HG03439 (cell line): Measurements from ENCODE around the gene IRS1.

Source experiments
- ATAC-seq: cut with Tn5 transposase; IDR thresholded peaks from one replicate; pipeline ENCODE4 v1.9.1; 2021; ENCODE audit warnings: mild to moderate bottlenecking, moderate library complexity; ENCODE audit not compliant: unreplicated experiment

Gene IRS1

DNA sequence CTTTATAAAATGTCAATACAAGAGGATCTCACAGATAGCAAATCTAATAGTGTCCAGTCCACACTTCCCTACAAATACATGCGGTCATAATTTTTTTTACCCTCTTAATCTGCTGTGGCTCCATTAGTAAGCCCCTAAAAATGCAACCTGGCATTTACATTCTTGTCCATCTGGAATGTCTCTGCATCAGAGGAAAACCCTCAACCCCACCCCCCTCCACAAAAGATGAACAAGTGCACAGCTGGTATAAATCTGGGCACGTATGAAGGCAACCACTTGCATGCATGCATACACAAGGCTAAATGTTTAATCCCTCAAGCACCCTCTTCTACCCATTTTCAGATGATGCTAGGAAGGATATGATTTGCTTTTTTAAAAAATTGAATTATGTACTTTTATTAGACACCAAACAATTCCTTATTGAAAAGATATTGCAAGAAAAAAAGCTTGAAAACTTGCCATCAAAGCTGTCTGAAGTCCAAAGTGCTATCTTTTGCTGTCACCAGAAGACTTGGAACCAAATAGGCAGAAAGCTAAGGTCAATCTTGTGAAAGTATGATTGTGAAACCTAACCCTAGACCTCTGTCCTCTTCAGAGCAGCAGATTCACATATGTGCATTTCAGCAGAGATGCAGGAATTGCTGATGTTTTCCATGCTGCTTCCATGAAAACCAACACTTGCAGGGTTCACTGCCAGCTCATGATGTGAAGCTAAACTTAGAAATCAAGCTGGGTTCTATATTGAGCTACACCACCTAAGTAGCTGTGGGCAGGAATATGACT is 39.0 kb downstream of the IRS1 start:
- no peak for ATAC-seq

DNA sequence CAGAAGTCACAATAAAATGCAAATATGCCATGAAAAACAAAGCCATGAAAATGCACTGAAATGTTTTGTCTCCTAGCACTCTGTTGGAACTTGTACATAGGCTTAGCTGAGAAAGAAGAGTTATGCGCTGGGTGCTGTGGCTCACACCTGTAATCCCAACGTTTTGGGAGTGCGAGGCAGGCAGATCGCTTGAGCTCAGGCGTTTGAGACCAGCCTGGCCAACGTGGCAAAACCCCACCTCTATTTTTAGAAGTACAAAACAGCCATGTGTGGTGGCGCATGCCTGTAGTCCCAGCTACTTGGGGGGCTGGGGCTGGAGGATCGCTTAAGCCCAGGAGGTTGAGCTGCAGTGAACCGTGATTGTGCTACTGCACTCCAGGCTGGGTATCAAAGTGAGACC is 39.9 kb downstream of the IRS1 start:
- no peak for ATAC-seq

DNA sequence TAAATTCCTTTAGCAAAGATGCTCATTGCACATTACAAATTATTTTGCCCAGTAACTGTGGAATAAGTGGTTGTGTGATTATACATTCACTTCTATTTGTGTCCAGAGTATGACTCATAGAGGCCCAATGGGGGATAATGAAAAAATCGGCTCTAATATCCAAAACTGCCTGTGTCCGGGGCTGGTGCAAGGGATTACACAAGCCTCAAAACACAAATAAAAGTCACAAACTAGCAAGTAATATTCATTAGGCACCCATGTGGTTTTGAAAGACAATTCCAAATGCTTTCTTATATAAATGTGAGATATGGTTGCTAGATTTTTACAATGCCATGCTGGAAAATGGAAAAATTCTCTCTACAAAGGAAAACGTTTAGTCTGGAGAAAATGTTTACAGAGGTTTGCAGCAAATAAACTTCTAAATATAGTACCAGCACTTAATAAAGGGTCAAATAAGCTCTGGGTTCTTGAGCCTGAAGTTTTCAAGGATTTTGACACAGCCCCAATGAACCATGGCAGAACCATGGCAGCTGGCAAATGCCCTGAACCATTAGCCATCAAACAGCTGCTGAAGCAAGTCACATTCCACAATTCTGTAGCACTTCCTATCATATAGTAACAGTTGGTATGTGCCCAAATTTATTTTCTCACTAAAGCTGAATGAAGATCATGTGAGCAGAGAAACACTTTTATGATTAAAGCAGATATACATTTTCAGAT is 40.5 kb downstream of the IRS1 start:
- ATAC-seq = no peak

DNA sequence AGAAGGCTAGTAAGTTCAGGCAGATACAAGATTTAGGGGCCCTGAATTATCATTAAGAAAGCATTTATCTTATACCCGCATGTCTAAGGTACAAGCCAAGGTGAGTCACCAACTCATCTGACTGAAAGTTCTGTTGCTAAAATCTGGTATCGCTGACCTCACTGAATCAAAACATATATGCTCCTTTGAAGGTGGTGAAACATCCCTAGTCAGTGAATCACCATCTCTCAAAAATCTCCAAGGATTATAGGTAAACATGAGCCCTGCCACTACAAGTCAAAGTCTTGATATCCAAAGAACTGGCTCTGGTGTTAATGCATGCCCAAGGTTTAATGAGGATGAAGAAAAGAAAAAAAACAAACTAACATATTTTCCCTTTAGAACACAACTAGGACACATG is 43.5 kb downstream of the IRS1 start:
- no peak for ATAC-seq

DNA sequence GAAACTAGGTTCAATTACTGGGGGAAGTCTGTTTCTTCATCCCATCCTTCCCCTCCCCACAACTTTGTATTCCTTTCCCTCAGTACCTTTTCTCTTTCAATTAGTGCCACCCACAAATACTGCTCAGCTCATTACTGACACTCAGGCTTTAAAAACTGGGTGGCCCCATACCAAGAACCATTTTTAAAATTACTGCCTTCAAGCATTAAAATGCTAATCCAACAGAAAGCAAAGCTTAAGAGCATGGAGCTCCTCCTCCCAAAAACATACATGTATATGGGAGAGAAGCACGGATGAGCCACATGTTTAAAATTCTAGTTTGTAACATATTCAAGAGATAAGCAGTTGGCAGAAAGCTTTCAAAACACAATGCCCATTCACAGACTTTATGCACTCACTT is 44.0 kb downstream of the IRS1 start:
- ATAC-seq = no peak

DNA sequence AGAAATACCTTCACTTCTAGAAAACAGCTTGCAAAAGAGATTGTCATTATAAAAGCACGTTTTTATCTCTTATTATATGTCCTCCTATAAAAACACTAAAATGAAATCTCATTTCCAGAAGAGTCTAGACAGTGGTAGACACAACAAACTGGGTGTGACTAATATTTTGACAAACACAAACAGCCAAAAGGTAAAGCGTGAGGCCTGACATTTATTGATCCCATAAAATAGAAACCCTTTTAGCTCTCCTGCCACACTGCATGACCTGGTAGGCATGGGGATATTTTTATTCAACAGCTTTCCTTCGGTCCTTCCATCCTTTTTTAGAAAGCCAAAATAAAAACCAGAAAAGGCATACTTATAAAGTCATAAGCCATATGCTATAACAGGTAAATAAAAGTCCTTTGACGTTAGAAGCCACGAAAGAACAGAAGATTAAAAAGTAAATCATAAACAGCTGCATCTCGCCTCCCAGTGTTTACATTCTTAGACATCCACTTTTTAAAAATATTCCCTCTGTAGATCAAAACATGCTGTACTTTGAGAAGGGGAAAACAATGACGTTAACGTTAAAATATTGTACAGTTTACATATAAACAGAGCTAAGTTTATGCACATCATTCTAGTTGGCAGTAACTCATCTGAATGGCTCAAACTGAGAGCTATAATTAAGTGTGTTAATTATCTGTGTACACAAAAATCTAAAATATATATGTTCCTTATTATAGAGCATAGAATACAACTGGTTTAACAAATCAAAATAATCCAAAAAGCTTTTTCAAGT is 44.6 kb downstream of the IRS1 start:
- no peak for ATAC-seq

DNA sequence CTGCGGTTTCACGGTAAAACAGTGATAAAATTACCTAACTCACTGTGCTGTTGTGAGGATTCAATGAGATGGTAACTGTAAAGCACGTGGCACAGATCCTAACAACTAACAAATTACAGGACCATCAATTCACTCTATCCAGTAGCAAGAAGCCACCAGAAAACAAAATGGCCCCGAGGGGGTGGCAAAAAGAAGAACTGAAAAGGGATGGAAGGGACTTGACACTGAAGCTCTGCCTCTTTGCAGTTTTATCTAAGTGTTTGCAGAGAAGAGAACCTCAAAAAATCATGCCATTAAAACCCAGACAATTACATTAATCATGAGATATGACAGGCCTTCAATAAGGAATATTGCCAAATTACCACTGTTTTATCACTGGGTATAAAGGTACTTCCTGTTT is 46.7 kb downstream of the IRS1 start:
- ATAC-seq = no peak

DNA sequence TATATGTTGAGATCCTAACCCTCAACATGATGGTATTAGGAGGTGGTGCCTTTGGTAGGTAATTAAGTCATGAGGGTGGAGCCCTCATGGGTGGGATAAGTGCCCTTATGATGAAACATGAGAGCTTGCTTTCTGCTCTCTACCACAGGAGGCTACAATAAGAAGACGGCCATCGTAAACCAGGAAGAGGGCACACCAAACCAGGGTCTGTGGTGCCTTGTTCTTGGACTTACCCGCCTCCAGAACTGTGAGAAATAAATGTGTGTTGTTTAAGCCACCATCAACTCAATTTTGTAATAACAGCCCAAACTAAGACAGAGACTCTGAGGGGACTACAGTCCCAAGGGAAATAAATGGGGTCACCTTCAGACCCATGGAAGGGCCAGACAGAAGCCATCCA is 52.3 kb downstream of the IRS1 start:
- no peak for ATAC-seq

DNA sequence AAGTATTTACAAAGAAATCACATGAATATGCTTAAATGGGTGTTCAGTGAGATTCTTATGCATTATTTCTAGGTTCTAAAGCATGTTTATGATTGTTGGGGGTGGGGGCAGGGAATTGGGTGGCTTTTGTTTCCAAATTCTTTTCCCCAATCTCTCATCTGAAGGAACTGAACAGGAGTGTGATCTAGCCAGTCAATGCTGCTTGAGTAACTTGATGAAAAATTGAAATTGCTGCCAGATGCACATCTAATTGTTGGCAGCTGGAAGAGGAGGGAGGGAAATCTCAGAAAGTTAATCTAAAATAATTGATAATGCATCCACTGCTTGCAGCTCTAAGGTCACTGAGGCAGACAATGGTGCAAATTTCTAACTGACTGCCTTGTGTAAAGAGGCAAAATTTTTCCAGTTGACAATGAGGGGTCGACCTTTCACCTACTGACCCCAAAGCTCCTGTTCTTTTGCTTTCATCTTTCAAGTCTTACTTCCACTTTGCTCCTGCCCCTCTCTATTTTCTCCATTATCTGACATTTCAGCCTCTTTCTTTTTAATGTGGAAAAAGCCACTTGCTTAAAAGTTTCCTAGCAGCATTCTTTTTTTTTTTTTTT is 53.3 kb downstream of the IRS1 start:
- ATAC-seq = no peak

DNA sequence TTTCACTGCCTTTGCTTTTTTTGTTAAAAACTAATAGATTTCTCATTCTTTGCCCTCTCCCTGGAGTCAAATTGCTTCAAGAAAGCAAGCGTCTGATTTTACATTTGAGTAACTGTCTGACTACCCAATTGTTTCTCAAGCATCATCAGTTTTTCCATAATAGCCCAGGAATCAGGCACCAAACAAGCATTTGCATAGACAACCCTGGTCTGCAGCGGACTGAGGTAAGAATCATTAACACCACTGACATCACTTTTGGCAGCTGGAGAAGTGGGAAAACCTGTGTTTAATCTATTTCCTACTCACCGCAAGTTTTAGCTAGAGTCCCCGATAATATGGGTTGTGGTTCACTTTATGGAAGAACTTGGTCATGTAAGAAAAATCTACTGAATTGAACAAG is 55.7 kb downstream of the IRS1 start:
- no peak for ATAC-seq

DNA sequence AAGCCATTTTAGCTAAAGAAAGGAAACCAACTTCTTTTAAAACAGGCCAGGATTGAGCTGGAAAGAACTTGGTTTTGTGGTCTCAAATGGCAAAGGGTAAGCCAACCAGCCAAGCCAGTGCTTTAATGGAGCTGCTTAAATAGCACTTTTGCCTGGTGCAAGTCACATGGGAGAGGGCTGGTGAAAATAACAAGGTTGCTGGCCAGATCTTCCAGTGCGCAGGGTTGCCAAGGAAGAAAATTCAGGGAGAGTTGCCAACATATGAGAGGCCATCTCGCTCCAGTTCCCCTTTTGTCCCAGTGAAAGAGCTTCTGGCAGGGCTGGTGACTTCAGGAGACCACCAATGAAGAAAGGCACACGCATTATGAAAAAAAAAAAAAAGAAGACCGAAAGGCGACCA is 57.3 kb downstream of the IRS1 start:
- ATAC-seq = no peak

DNA sequence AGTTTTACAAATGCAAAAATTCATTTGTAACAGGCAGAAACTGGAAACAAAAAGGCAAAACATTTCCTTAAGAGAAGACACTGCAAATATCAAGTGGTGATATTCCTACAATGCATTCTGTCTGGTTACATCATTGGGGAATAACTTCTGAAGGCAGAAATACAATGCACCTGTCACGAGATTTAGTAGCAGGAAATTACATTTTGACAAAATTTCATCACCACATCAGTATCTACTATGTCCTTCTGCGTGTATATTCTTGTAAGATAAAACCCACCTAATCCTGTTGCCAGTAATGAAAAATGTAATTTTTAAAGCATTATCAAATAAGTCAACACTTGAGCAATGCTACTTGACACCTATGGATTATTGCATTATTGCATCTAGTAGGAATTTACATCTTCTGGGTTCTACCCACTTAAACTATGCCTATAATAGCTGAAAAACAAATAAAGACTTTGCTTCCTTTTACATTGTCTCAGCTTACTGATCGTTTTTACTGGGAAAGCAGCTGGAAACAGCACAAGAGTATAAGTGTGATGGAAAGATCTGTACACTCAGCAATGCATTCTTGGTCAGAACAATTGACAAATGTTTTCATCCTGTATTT is 59.5 kb downstream of the IRS1 start:
- no peak for ATAC-seq

DNA sequence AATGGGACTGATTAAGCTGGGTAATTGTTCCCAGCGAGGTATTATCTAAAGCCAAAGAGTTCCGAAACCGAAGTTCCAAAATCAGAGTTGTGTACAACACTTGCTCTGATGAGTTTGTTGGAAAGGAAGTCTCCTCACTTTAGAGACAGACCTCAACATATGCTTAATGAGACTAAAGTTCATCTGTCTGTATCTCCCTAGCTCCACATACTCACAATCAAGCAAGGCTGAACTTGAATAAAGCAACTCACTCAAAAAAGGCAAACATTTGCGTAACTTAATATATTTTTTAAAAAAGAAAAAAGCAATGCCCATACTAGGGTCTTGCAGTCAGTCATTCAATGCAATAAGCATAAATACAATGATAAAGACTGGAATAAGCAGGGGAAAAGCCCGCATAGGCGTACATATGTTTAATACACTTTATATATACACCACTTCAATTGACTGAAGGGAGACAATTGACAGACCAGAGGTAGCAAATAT is 60.0 kb downstream of the IRS1 start:
- ATAC-seq = no peak

DNA sequence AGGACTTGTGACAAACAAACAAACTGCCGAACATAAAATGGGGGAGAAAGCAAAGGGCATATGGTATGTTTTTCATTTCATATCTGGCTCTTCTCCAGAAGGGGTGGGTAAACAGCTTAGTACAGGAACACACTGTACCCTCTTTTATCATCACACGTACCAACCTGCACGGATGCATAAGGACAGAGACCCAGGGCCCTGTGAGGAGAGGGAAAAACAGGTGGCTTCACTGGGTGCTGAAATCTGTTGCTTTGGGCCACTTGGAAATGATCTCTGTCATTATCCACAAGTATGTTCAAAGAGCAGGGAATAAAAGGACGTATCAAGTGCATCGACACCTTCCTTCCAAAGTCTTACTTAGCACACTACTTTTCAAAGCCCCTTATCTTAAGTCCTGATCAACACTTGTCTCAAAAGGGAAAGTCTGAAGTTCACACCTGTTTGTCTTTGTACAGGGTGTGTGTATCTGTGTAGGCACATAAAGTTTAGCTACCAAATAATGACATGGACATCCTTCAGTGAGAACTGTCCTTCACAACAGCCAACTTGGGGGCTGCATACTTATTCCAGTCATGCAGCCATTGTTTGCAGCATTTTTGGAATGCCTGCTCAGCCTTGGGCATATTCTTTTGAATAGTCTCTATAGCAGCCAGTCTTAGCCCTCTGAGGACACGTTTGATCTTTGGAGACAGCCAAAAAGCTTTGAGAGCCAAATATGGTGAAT is 60.6 kb downstream of the IRS1 start:
- no peak for ATAC-seq

DNA sequence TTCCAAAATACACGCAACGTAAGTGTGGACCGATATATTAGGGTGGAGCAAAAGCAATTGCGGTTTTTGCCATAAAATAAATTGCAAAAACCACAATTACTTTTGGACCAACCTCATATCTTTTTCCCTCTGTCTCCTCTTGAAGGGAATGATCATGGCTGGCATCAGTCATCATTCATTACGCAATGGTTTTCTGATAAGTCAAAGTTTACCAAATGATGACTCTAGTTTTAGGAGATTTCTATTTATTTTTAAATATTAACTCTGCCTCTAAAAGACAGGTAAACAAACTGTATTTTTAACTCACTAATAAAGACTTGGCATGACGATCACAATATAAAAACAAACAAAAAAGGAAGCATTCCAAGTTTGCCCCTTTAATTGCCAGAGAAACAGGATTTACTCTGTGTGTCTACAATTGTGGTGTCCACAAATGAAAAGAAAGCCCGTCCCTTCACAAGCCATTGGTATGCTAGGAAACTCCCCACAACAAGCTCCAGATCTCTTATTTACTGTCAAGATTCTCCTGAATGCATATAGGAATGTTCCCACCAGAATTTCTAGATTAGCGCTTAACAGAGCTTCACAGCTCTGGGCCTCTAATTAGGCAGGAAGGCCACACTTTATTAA is 61.3 kb downstream of the IRS1 start:
- ATAC-seq = no peak

DNA sequence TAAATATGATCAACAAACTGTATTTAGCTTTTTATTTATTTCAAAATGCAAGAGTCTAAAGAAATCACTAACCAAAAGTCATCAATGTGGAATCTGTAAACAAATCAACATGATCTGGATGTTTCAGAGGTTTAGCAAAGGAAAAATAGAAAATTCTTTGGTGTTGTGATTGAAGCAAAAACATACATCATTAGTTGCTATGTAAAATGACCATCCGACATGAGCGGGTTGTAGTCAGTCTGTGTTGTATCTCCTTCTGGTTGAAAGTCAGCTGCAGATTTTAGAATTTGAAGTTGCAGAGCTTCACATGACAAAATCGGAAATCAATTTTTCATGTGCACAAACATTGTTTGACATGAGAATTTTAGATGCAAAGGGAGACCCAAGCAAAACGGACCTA is 63.2 kb downstream of the IRS1 start:
- ATAC-seq = no peak

DNA sequence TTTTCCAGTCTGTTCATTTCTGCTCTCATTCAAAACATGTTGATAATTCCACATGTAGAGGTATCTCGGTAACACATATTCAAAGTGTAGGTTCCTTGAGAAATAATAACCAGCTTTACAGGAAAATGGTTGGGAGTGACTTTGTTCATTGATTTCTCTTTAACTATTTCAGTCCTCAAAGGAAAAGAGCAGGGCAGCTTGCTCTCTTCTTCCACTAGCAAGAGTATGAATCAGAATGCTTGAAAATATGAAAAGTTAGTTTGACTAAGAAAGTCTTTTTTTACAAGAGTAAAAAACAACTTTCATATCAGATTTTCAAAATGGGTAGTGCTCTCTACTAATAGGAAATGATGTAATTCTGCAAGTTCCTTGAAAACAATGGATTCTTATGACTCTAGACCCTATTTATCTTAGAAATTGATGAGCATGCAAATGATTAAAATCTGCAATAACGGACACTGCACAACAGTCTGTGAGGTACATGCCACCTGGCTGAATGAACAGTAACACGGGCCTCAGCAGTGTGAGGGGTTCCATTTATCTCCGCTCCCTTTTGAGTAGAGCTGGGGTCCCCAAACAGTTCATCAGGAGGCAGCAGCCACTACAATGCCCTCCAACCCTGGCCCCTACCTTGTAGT is 65.6 kb downstream of the IRS1 start:
- ATAC-seq = no peak

DNA sequence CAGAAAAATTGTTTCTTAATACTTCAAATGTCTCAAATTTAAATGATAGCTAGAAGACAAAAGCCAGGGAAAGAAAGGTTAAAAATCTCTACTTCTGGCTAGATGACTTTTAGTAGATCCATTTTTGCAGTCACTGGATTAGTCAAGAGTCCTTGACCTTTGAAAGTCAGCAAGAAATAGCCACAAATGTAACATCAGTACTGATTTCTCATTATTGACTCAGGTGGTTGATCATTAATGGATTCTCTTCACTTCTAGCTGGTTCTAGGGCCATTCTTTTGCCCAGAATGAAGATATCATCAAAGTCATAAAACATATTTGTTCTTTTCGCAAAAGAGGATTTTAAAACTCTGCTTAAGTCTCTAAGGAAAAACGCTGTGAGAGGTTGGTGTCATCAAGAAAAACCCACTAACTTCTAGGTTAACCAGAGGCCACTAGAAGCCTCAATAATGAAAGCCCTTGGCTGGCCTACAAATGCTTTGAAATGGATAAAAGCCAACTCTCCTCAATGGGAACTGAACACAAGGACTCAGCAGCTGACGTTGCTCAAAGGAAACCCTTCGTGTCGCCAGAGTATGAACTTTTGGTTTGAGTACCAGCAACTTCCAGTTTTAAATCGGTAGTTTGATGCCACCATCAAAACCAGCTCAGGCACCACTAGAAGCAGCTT is 66.3 kb downstream of the IRS1 start:
- no peak for ATAC-seq
